Activated CD4-positive, alpha-beta T cell treated with anti-CD3 and anti-CD28 coated beads, Interleukin-10, Interleukin-2, amounts not matched to agents 100 ng/mL and 50 ng/mL, durations not matched to agents 16 hours and 8 hours (primary cell): ENCODE measurements around the gene SMARCB1.

Experiments used
- DNase-seq: peaks from one replicate; pipeline ENCODE4 v3.0.0-alpha.2; 2020

Gene SMARCB1

DNA sequence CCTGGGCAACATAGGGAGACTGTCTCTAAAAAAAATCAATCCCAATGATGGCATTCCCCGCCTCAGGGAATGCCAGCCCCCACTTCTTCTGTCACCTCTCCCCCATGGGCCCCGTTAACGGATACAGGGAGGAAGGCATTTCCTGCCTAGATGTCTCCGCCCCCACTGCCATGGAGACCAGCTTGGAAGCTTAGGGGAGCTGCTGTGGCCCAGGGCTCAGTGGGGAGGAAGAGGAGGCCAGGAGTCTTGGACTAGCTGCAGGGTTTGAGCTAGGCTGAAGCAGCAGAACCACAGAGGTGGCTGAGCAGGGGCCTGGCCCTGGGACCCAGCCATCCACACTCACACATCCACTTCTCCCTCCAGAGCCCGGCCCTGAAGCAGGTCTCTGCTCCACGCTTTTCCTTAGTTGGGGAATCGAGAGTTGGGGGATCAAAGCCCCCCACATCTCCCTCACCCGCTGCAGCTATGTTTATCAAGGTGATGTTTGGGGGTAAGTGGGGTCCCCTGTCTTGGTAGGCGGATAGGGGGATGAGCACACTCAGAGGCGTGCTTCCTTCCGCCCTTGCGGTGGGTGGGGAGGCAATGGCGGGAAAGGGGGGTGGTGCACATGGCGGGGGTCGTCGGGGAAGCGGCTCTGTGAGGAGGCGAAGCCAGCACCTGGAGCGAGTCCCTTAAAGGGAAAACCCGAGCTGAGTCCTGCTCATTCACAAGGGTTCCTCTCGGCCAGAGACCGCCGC lies 23.8 kb upstream of the SMARCB1 start, which contains the start of gene C22orf15:
Gene C22orf15, plus strand, starts transcription at position 149 of the 737 bp plus-strand sequence. Its CDS starts 317 bp downstream, at position 466.
- peak; percentile 26 for DNase-seq

GRCh38 chr22:23763579-23763945 lies 23.2 kb upstream of the SMARCB1 start:
- peak; percentile 62 for DNase-seq

- DNase-seq = no peak
These were observed 22.8 kb upstream of the SMARCB1 start for GRCh38 chr22:23763954-23764353.

GRCh38 chr22:23764899-23765881 lies 21.6 kb upstream of the SMARCB1 start:
- DNase-seq = no peak

DNA sequence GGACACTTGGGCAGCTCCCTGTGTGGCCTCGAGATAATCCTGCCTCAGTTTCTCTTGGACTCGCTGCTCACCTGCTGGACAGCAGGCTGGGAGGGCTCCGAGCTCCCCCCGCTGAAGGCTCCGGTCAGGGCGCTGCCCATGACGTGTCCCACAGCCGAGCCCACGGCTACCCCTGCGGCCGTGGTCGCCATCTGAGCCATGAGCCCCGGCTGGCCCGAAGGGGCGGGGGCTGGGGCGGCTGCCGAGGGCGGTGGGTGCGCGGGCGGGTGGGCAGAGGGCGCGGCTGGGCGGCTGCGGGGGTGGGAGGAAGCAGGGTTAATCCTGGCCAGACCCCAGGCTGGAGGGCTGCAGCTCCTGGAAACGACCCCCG lies 19.5 kb upstream of the SMARCB1 start:
- no peak for DNase-seq

- DNase-seq = peak; percentile 86
These were observed 18.9 kb upstream of the SMARCB1 start, which contains the start of gene CHCHD10 for GRCh38 chr22:23767673-23768548. TSS of gene CHCHD10 (minus strand) at chr22:23767972. CDS start at chr22:23767874, 98 bp downstream.

DNA sequence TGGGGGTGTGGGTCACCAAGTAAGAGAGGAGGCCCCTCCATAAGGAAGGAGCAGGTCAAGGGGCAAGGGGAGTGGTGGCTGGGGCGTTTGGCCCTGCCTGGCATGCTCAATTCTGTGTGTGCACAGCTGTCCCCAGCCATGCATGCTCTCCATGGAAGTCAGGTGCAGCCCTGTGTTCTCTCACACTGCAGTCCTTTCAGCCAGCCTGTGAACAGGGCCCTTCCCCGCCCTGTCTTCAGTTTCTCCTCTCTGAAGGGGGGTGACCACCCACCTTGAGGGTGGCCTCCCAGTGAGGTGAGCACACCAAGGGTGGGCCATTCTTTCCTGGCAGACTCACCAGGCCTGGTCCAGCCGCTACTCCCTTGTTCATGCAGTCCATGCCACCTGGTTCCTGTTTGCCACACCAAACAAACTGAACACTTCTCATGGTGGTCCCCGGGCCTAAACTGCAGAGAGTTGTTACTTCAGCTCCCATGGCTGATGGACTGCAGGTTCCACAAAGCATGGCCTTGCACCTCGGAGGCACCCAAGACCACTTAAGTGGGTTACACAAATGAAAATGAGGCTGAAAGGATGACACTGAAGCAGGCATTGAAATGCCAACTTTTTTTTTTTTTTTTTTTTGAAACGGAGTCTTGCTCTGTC lies 17.3 kb upstream of the SMARCB1 start:
- DNase-seq = no peak

DNA sequence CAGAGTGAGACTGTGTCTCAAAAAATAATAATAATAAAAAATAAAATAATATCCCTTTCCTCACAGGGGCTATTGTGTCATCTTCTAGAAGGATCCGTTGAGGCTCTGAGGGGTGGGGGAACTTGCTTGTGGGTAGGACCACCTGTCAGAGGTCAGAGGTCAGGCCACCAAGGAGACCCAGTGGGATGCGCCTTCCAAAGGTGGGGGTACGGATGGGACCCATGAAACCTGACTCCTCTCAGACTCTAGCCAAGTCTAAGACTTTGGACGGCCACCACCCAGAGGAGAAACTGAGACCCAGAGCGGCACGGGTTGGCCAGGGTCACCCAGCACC lies 14.5 kb upstream of the SMARCB1 start:
- no peak for DNase-seq

GRCh38 chr22:23772649-23773473 lies 13.9 kb upstream of the SMARCB1 start, which contains the start of gene MMP11:
TSS of gene MMP11 (plus strand) at chr22:23772849. CDS start at chr22:23772871, 22 bp downstream.
- peak; percentile 39 for DNase-seq

- no peak for DNase-seq
These were observed 13.2 kb upstream of the SMARCB1 start for GRCh38 chr22:23773483-23774113.

DNA sequence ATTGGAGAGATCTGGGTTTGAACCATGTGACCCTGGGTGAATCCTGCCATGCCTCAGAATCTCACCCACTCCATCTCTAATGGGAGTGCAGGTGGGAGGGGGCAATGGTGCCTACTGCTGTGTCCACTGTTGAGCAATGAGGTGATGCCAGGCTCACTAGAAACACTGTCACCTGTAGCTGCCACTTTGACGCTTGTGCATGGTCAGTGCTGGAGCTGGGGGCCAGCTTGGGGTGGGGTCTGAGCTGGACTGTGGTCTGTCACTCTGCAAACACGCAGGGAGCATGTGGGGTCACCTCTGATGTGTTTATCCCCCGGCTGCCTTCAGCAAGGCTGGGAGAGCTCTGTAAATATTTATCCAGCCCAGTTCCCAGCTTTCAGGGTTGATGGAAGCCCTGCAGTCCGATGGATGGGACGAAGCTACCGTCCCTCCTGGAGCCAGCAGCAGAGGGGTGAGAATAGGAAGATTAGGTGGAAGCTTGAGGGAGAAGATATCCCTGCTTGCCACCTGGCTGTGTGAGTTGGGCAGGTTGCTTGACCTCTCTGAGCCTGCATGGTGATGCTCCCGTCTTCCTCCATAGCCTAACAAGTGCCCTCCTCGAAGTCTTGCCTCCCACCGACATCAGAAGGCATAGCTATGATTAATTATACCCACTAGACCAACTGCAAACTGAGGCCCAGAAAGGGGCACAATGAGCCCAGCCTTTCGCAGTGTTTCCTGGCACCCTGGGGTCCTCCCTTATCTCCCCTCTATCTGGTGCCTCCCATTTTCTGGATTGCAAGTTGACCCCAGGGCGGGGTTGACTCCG lies 12.4 kb upstream of the SMARCB1 start:
- no peak for DNase-seq

DNA sequence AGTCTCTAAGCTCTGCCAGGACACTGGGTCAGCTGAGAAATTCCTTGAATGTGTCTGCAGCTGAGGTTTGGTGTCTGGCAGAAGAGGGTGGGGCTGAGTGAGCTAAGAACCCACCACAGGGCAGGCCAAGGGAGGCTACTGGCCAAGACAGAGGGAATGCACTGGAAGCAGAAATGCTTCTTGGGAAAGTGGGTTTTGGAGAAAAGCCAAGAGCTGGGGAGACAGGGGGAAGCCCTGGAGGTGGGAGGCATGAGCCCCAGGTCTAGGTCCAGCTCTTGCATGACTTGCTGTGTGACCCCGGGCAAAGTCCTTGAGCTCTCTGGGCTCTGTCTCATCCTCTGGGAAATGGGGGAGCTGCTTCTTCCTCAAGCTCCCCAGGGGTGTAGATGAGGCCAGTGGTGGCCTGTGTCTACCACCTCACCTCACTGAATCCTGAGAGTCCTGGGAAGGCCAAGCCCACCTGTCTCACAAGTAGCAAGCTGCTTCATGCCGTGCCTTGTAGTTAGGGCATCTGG lies 11.8 kb upstream of the SMARCB1 start:
- no peak for DNase-seq

GRCh38 chr22:23775779-23776375 lies 10.9 kb upstream of the SMARCB1 start:
- DNase-seq = no peak

DNA sequence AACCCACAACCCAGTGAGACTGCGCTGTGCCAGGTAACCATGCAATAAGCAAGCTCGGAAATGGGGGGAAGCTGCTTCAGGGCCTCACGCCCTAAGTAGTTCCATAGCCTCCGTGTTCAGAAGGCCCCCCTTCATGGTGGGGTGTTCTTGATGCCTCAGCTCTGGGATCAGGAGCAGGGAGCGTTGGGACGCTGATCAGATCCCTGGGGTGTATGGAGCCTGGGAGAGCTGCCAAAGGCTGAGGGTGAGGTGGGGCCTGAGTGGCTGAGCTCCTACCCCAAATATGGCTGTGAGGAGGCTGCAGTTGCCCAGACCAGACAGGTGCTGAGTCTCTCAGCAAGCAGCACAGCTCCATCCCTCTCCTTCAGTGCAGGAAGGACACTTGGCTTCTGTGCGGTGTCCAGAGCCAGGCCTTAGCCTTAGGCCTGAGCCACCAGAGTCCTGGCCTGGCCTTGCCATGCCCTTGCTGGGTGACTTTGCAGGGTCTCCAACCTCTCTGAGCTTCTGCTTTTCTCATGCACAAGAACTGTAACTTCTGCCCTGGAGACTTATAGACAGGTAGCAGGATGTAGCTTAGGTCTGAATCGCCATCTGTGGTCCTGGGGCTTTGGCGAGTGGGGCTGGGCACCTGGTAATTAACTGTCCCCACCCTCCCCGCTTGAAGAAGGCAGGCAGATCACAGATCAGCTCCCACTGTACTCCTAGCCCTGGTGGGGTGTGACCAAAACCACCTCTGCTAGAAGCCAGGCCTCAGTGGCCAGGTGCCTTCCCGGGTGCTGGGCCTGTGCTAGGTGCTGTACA lies 8.8 kb upstream of the SMARCB1 start:
- DNase-seq = no peak

- no peak for DNase-seq
These were observed 8.2 kb upstream of the SMARCB1 start for GRCh38 chr22:23778577-23778900.

GRCh38 chr22:23779083-23779482 lies 7.7 kb upstream of the SMARCB1 start:
- DNase-seq = no peak

GRCh38 chr22:23779731-23780130 lies 7.0 kb upstream of the SMARCB1 start:
- DNase-seq = no peak

GRCh38 chr22:23780146-23780748 lies 6.5 kb upstream of the SMARCB1 start:
- no peak for DNase-seq
